ENCODE data around the gene NGFR. TPM values are rescaled to one million over a fixed set of nuclear protein-coding genes. Genes with fewer than 3 reads are reported as not detected.
"Not testable (repeated sequence)": the region's sequence is repeated elsewhere in the genome, so short reads cannot be mapped to it uniquely, and the experiment has no call there.

NGFR gene
- total RNA-seq, 1 donor from 2014 or later, result 6.5 TPM

GRCh38 chr17:49496867-49497147 lies 1.7 kb downstream of the NGFR start:
- ATAC-seq, result no peak

DNA sequence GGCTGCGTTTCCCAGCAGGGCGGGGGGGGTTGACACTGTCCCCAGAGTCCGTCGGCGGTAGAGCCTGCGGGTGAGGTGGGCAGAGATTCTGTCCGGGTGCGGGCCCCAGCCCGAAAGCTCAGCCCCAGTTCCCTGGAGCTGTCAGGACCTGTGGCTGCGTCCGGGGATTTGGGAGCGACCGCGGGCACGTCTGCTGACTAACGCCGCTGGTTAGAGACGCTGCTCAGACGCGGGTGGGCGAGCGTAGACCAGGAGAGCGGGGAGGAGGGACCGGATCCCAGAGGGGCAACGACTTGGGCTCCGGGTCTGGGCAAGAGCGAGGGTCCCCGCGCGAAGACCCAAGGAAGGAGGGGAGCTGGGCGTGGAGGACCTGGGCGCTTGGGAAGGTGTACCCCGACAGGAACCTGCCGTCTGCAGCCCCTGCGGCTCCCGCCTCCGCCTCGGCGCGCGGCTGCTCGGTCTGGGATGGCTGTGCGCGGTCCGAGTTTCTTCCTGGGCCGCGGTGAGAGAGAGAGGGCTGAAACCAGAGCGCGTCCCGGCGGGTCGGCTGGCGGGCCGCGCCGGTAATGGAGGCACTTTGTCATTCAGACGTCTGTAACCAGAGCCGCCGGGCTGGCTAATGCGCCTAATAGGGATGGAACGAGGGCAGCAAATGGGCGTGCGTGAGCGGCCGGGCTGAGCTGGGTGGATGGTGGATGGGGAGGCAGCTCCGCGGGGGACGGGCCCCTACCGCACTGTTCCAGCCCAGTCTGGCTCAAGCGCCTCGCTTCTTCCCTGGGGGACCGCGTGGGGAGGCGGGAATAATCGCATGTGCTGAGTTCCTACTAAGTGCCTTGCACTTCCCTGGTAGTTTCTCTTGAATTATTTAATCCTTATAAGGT lies 2.3 kb downstream of the NGFR start:
- peak; percentile 27 for ATAC-seq

- no peak for ATAC-seq
Measured at GRCh38 chr17:49498029-49498615, 3.0 kb downstream of the NGFR start.

GRCh38 chr17:49501496-49501895 lies 6.4 kb downstream of the NGFR start:
- ATAC-seq, result peak; percentile 59

- ATAC-seq, result peak; percentile 2
Measured at GRCh38 chr17:49502254-49502653, 7.2 kb downstream of the NGFR start.

GRCh38 chr17:49502680-49503079 lies 7.6 kb downstream of the NGFR start:
- ATAC-seq, result not testable (repeated sequence)

DNA sequence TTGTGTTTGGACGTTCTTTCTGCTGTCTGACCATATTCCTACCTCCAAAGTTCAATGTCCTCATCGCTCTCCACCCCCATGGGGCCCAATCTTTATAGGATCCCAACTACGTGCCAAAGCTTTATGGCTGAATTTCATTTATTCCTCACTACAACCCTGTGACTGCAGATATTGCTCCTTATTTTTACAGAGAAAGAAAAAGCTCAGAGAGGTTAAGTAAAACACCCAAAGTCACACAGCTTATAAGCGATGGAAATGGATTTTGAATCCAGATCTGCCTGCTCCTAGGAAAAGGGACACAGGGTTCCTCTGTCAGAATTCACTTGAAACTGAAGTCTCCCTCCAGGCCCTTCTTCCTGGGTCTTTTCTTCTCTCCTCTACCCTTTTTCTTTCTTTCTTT lies 9.3 kb downstream of the NGFR start:
- no peak for ATAC-seq

- no peak for ATAC-seq
Measured at GRCh38 chr17:49505854-49506253, 10.8 kb downstream of the NGFR start.

DNA sequence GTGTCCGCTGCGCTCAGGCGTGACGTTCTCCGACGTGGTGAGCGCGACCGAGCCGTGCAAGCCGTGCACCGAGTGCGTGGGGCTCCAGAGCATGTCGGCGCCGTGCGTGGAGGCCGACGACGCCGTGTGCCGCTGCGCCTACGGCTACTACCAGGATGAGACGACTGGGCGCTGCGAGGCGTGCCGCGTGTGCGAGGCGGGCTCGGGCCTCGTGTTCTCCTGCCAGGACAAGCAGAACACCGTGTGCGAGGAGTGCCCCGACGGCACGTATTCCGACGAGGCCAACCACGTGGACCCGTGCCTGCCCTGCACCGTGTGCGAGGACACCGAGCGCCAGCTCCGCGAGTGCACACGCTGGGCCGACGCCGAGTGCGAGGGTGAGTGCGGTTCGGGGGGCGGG lies 11.2 kb downstream of the NGFR start:
- no peak for ATAC-seq

DNA sequence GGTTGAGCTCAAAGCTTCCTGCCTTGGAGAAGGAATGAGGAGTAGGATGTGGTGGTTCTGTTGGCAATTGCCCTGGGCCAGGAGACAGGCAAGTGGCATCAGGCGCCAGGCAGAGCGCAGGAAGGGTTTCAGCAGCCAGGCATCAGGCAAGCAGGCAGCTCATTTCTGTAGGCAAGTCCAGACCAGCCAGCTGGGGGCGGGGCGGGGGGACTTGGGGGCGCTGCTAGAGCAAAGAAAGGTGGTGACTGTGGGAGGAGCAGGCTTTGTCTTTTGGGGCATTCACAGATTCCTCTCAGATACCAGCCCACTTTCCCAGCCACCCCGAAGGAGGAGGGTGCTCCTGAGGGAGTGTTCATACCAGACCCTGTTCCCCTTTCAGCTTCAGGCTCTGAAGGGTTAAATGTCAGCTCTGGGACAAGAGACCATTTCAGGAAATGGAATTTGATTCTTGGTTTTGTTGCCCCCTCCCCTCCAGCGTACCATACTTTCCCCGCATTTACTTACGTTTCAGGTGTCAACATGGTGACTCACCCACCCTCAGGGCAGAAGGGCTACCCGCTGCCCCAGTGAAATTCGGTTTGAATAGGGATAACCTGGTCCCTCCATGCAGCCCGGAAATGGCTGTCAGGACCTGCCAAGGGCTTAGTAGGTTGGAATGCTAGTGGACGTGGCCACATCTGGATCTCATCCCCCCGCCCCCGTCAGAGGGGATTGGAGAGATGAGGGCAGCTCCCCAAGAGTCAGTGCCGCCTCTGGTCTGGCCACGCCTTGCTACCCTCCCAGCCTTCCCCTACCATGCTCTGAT lies 13.2 kb downstream of the NGFR start:
- ATAC-seq, result peak; percentile 66

DNA sequence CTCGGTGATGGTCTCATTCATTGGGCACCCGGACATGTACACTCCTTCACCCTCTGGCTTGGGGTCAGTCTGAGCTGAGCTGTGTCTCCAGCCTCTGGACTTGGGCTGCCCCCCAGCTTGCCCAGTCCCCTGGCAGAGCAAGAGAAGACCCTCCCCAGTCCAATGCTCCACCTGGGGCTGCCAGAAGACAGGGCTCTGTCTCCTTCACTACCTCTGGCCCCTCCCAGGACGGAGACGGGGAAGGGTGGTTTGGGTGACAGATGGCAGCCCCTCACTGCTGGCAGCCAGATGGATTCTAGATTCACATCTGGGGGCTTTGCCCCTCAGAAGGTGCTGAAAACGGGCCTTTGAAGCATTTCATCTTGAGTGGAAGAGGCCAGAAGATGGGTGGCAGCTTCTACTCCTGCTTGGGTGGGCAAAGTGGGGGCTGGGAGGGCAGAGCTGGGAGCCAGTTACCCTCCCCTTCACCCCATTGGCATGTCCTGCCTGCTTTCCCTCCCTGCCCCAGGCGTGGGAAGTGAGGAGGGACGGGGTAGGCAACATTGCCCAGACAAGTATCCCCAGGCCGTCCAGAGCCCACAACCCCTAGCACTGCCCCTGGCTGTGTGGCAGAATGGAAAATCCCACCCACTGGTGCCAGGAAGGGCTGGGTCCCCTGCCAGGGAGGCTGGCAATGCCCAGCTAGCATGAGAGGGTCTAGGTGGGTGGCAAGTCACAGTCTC lies 13.9 kb downstream of the NGFR start:
- no peak for ATAC-seq

GRCh38 chr17:49509588-49509917 lies 14.5 kb downstream of the NGFR start:
- no peak for ATAC-seq

DNA sequence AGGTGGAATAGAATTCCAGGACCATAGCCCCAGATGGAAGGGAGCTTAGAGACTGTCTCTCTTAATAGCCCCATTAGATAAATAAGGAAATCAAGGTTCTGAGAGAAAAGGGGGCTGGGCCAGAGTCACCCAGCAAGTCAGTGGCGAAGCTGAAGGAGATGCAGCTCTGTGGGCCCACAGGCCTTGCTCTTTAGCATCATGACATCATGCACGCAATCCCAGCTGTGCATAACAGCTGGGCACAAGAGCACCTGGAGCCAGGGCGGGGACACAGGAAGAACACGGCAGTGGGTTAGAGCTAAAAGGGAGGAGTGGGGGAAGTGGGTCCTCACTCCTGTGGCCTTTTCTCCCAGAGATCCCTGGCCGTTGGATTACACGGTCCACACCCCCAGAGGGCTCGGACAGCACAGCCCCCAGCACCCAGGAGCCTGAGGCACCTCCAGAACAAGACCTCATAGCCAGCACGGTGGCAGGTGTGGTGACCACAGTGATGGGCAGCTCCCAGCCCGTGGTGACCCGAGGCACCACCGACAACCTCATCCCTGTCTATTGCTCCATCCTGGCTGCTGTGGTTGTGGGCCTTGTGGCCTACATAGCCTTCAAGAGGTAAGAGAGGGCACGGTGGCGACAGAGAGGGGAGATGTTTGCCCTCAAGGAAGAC lies 15.1 kb downstream of the NGFR start:
- ATAC-seq, result no peak

DNA sequence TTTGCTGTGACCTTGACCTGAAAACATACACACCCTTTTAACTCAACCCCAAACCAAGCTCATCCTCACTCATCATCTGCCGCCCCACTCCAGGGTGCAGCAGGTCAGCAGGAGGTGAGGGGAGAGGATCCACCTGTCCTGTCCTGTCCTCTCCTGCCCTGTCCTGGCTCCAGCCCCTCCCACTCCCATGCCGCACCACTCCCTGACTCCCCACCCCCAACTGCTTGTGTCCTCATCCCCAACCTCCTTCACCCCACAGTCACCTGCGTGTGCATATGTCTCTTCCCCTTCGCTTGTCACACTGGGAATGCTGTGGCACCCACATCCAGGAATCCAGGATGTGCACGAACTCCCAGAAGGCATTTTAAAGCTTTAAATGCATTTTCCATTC lies 15.6 kb downstream of the NGFR start:
- ATAC-seq, result no peak

GRCh38 chr17:49511810-49512209 lies 16.7 kb downstream of the NGFR start:
- ATAC-seq, result no peak

- ATAC-seq, result no peak
Measured at GRCh38 chr17:49512296-49513043, 17.4 kb downstream of the NGFR start.

DNA sequence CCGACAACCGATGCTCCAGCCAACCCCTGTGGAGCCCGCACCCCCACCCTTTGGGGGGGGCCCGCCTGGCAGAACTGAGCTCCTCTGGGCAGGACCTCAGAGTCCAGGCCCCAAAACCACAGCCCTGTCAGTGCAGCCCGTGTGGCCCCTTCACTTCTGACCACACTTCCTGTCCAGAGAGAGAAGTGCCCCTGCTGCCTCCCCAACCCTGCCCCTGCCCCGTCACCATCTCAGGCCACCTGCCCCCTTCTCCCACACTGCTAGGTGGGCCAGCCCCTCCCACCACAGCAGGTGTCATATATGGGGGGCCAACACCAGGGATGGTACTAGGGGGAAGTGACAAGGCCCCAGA lies 17.9 kb downstream of the NGFR start:
- no peak for ATAC-seq

- ATAC-seq, result no peak
Measured at GRCh38 chr17:49513641-49514040, 18.5 kb downstream of the NGFR start.

- no peak for ATAC-seq
Measured at GRCh38 chr17:49514071-49514721, 19.1 kb downstream of the NGFR start.

- ATAC-seq, result peak; percentile 91
Measured at GRCh38 chr17:49515196-49515770, 20.2 kb downstream of the NGFR start.

GRCh38 chr17:49516180-49516579 lies 21.1 kb downstream of the NGFR start:
- no peak for ATAC-seq

Data from esophagus mucosa (tissue), 1 donor.